HEK293T (cell line): ENCODE data around the gene ADNP.

Experiments used
- CTCF ChIA-PET: fragments of 350-600 bp; formaldehyde crosslinking; extraction: SDS; loops from one replicate; lab custom pipeline; 2021; ENCODE audit warnings: antibody characterized with exemption, inconsistent platforms; lab: Yijun Ruan, JAX
- POLR2A ChIA-PET: fragments of 350-600 bp; formaldehyde crosslinking; extraction: SDS; loops from one replicate; lab custom pipeline; 2020; ENCODE audit warnings: antibody characterized with exemption, inconsistent platforms; lab: Yijun Ruan, JAX
- DNase-seq: peaks from one replicate; pipeline ENCODE4 v3.0.0; 2012; ENCODE audit warnings: mixed read lengths; ENCODE audit errors: extremely low spot score
- ARNT ChIP-seq: fragments of 450-650 bp; IDR thresholded peaks from 2 replicates; pipeline ENCODE4 v1.6.1; 2017; ENCODE audit warnings: mild to moderate bottlenecking
- BHLHE40 ChIP-seq: fragments of 450-650 bp; IDR thresholded peaks from 2 replicates; pipeline ENCODE4 v1.6.1; 2016; ENCODE audit warnings: mild to moderate bottlenecking, moderate library complexity, borderline replicate concordance
- CTBP1 ChIP-seq: fragments of 450-650 bp; IDR thresholded peaks from 2 replicates; pipeline ENCODE4 v1.6.1; 2016; ENCODE audit warnings: borderline replicate concordance
- ELF4 ChIP-seq: fragments of 450-650 bp; IDR thresholded peaks from 2 replicates; pipeline ENCODE4 v1.6.1; 2017; ENCODE audit warnings: antibody characterized with exemption
- FOXA1 ChIP-seq: fragments of 450-650 bp; IDR thresholded peaks from 2 replicates; pipeline ENCODE4 v1.6.1; 2016; ENCODE audit warnings: mild to moderate bottlenecking
- FOXK2 ChIP-seq: fragments of 450-650 bp; IDR thresholded peaks from 2 replicates; pipeline ENCODE4 v1.6.1; 2016; ENCODE audit warnings: mild to moderate bottlenecking
- FOXM1 ChIP-seq: fragments of 450-650 bp; IDR thresholded peaks from 2 replicates; pipeline ENCODE4 v1.6.1; 2017; ENCODE audit warnings: mild to moderate bottlenecking, borderline replicate concordance
- HDGF ChIP-seq: fragments of 450-650 bp; IDR thresholded peaks from 2 replicates; pipeline ENCODE4 v1.6.1; 2017; ENCODE audit warnings: antibody characterized with exemption, borderline replicate concordance
- L3MBTL2 ChIP-seq: fragments of 450-650 bp; conservative IDR thresholded peaks from 2 replicates; pipeline ENCODE4 v1.6.1; 2016; ENCODE audit warnings: mild to moderate bottlenecking
- LEF1 ChIP-seq: fragments of 450-650 bp; IDR thresholded peaks from 2 replicates; pipeline ENCODE4 v1.6.1; 2017; ENCODE audit warnings: mild to moderate bottlenecking, borderline replicate concordance
- NFRKB ChIP-seq: fragments of 450-650 bp; IDR thresholded peaks from 2 replicates; pipeline ENCODE4 v1.6.1; 2016; ENCODE audit warnings: mild to moderate bottlenecking, moderate library complexity
- PKNOX1 ChIP-seq: fragments of 450-650 bp; IDR thresholded peaks from 2 replicates; pipeline ENCODE4 v1.6.1; 2016
- SP1 ChIP-seq: fragments of 450-650 bp; IDR thresholded peaks from 2 replicates; pipeline ENCODE4 v1.6.1; 2017
- SUZ12 ChIP-seq: fragments of 450-650 bp; IDR thresholded peaks from 2 replicates; pipeline ENCODE4 v1.6.1; 2016; ENCODE audit warnings: mild to moderate bottlenecking
- TARDBP ChIP-seq: fragments of 450-650 bp; IDR thresholded peaks from 2 replicates; pipeline ENCODE4 v1.6.1; 2016
- ZNF384 ChIP-seq: fragments of 450-650 bp; IDR thresholded peaks from 2 replicates; pipeline ENCODE4 v1.6.1; 2016

ADNP gene

DNA sequence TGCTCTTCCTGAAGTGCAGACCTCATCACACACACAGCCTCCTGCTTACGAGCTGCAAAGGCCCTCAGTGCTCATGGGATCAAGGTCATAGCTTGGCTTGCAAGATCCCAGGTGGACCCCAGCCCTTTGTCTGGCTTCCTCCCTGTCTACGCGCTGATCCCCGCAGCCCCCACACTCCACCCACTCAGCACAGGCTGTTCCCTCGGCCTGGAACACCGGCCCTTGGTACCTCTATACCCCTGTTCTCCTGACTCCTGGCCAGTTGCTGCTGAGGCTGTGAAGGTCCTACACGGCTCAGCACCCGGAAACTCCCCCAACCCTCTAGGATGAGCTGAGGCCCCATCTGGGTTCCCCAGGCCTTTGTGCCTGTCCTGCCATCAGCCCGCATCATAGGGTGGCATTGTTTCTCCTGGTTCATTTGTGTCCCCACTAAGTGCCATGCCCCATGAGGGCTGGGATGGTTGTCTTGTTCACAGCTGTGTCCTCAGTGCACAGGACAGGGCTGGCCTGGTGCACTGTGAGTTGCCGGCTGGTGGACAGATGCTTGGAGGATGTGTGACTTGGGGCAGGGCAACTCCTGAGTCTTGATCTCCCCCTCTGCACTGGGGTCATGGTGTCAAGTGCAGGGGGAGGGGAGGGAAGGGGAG lies 57.0 kb downstream of the ADNP start:
- ChIA-PET CTCF (interaction anchor here (1.6 kb wide), 1 partner anchor 80 kb away, joined by 4 read pairs; the partner anchor contains the start of gene BCAS4), POLR2A (no interaction called here)
- no peak for DNase-seq
- no peak for TF ChIP-seq LEF1
- TF ChIP-seq L3MBTL2 = no peak
- no peak for TF ChIP-seq ARNT
- no peak for TF ChIP-seq ELF4
- TF ChIP-seq HDGF = no peak
- TF ChIP-seq FOXK2 = no peak
- TF ChIP-seq NFRKB = no peak
- TF ChIP-seq SUZ12 = no peak
- no peak for TF ChIP-seq ZNF384
- no peak for TF ChIP-seq PKNOX1
- TF ChIP-seq FOXM1 = no peak

- ChIA-PET CTCF (interaction anchor here (1.6 kb wide), 1 partner anchor 79 kb away, joined by 4 read pairs; the partner anchor contains the start of gene BCAS4), POLR2A (no interaction called here)
- TF ChIP-seq L3MBTL2 = no peak
- no peak for TF ChIP-seq ARNT
- TF ChIP-seq NFRKB = no peak
- no peak for TF ChIP-seq CTBP1
- no peak for TF ChIP-seq FOXK2
- no peak for TF ChIP-seq PKNOX1
- TF ChIP-seq ZNF384 = no peak
- no peak for TF ChIP-seq BHLHE40
- no peak for TF ChIP-seq SUZ12
- no peak for TF ChIP-seq ELF4
- TF ChIP-seq FOXM1 = no peak
- no peak for DNase-seq
Observed at GRCh38 chr20:50873585-50873984, 57.7 kb downstream of the ADNP start.

DNA sequence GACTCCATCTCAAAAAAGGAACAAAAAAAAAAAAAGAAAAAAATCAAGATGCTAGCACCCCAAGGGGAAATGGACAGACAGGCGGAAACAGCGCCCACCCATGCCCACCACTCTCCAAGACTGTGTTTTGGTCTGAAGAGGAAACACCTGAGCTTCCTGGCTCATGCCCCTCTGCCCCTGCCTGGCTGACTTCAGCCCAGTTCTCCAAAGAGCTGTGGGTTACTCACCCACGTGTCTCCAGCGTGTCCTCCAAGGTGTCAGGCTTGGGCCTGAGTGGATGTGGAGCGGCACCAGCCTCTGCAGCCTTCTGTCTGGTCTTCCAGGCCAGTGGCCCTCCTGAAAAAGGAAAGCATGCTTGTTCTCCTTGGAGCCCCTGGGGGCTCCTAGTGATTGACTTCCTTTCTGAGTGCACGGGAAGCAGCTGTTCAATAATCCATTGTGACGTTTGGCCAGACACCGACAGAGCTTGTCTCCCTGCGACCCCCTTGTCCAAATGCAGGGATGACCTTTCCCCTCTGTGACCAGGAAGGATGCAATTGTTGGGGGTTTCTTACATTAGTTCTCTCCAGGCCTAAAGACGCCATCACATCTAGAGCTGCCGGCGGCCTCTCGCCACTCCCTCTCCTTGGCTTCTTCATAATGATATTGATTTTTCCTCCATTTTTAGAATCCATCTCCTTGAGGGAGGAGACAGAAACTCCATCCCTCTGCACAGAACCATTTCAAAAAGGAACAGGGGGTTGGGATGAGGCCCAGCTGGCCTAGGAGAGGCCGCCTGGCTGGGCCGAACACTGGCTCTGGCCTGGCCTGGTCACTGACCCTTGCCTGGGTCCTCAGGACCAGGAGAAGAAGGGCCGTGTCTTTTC lies 58.4 kb downstream of the ADNP start:
- TF ChIP-seq ZNF384 (no peak), HDGF (no peak), NFRKB (no peak), TARDBP (no peak), FOXA1 (no peak), LEF1 (no peak), BHLHE40 (no peak), FOXK2 (no peak), ARNT (no peak), SP1 (no peak), SUZ12 (no peak), FOXM1 (no peak), L3MBTL2 (no peak), ELF4 (no peak), PKNOX1 (no peak)
- CTCF ChIA-PET = interaction anchor here (1.6 kb wide), 1 partner anchor 78 kb away, joined by 4 read pairs; the partner anchor contains the start of gene BCAS4
- POLR2A ChIA-PET = interaction anchor here (0.6 kb wide), 1 partner anchor 14 kb away, joined by 3 read pairs; no protein-coding TSS in a partner anchor
- DNase-seq = no peak

DNA sequence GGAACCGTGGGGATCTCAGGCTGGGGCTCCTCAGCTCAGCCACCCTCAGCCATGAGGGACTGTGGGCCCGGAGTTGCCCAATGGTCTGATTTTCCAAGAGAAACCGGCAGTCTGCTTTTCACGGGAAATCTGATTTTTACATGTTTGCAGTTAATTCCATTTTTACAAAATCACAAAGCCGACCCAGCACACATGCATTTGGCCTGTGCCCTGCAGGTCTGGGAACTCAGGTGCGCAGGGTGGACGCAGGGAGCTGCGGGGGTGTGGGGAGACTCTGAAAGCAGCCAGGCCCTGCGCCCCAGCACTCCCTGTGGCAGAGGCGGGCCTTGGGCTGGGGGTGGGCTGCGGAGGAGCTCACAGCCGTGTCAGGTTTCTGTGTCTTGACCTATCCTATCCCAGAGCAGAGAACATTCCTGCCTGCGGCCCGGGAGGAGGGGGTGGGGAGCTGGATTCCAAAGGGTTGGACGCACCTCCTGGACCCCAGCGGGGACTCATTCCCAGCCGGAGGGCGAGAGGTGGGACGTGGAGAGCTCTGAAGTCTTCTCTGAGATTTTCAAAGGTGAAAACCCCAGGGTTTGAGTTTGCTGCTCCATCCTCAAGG lies 60.6 kb downstream of the ADNP start:
- ChIA-PET CTCF (interaction anchor here (1.2 kb wide), 1 partner anchor 53 kb away, joined by 3 read pairs; no protein-coding TSS in a partner anchor), POLR2A (no interaction called here)

More for the DNA sequence above, 60.6 kb downstream of the ADNP start:
- DNase-seq = no peak
- TF ChIP-seq CTBP1 = no peak
- no peak for TF ChIP-seq BHLHE40
- TF ChIP-seq ZNF384 = no peak
- TF ChIP-seq ELF4 = no peak
- no peak for TF ChIP-seq FOXM1
- TF ChIP-seq HDGF = no peak
- no peak for TF ChIP-seq PKNOX1
- no peak for TF ChIP-seq ARNT
- no peak for TF ChIP-seq LEF1
- no peak for TF ChIP-seq TARDBP
- TF ChIP-seq SP1 = no peak
- TF ChIP-seq FOXK2 = no peak
- no peak for TF ChIP-seq FOXA1
- TF ChIP-seq SUZ12 = no peak
